Calu3 (cell line): ENCODE data around the gene UCK2. TPM values are rescaled to one million over a fixed set of nuclear protein-coding genes. Genes with fewer than 3 reads are reported as not detected.
A peak's percentile ranks its signal among the peaks of the same experiment; 100 is the strongest.

ENCODE experiments used
- BruUV-seq: library from RNA; stranded (reverse); fragments of 400-500 nt; replicated peaks from 2 replicates; lab custom pipeline; 2021; lab: Mats Ljungman, UMichigan
- CTCF ChIA-PET: fragments of 300-600 bp; sonication (Branson Sonifier 250); formaldehyde crosslinking; loops from one replicate; lab custom pipeline; 2022; ENCODE audit warnings: antibody characterized with exemption; lab: Charles Lee
- DNase-seq: peaks from one replicate; pipeline ENCODE4 v3.0.0; 2022
- H3K27ac Mint-ChIP-seq: one replicate; pipeline ENCODE4 v1.8.0; 2022; ENCODE audit warnings: mixed read lengths; ENCODE audit not compliant: unreplicated experiment
- H3K27me3 Mint-ChIP-seq: one replicate; pipeline ENCODE4 v1.8.0; 2022; ENCODE audit warnings: mixed read lengths; ENCODE audit not compliant: unreplicated experiment
- H3K36me3 Mint-ChIP-seq: one replicate; pipeline ENCODE4 v1.8.0; 2022; ENCODE audit warnings: mild to moderate bottlenecking, moderate library complexity, mixed read lengths; ENCODE audit not compliant: insufficient read depth, unreplicated experiment
- H3K4me1 Mint-ChIP-seq: one replicate; pipeline ENCODE4 v1.8.0; 2022; ENCODE audit warnings: mild to moderate bottlenecking, low read depth, mixed read lengths; ENCODE audit not compliant: unreplicated experiment
- H3K4me3 Mint-ChIP-seq: one replicate; pipeline ENCODE4 v1.8.0; 2022; ENCODE audit warnings: mild to moderate bottlenecking, low read depth, moderate library complexity, mixed read lengths; ENCODE audit not compliant: unreplicated experiment
- H3K9me3 Mint-ChIP-seq: one replicate; pipeline ENCODE4 v1.8.0; 2022; ENCODE audit warnings: low read depth, mixed read lengths; ENCODE audit not compliant: unreplicated experiment
- intact Hi-C: fragments of 100-400 bp; cut with micrococcal nuclease; formaldehyde crosslinking; loops from one replicate; pipeline ENCODE4 v1.10.0; 2022; ENCODE audit not compliant: unreplicated experiment
- total RNA-seq: library from RNA; stranded (reverse); gene quantifications from 2 replicates; pipeline ENCODE4 v1.2.3, GENCODE V29; 2022
- TF ChIP-seq, protein P1 (sequence below): fragments of 200-600 bp; IDR thresholded peaks from one replicate; pipeline ENCODE4 v1.8.0; 2022; ENCODE audit warnings: antibody characterized with exemption; ENCODE audit not compliant: unreplicated experiment

The UCK2 gene
- total RNA-seq, 1 experiment from 2014 or later: 109 TPM

DNA sequence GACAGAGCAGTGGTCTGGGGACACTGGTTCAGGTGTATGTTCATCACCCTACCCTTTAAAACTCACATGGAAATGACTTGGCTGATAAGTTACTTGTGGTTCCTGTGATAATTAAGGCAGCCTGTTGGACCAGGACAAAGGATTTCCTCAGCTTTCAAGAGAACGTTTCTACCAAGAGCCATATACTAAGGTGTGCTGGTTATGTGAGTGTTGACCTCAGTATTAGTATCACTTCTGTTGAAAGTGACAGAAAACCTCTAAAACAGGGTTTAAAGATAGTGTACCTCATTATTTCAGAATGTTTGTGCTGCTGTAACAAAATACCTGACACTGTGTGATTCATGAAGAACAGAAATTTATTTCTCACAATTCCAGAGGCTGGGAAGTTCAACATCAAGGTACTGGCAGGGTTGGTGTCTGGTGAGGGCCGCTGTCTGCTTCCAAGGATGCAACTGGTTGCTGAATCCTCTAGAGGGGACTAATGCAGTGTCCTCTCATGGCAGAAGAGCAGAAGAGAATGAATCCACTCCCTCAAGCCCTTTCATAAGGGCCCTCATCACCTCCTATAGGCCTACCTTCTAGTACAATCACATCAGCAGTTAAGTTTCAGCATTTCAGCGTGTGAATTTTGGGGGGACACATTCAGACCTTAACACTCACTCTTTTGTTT lies 54.9 kb downstream of the UCK2 start:
- Mint-ChIP-seq H3K27ac (no peak overlapping the region), H3K9me3 (no peaks in the 10 kb centered on the region), H3K36me3 (peaks cover 15% of the 10 kb centered on the region), H3K4me3 (no peak overlapping the region), H3K27me3 (no peaks in the 10 kb centered on the region), H3K4me1 (peaks cover 72% of the 10 kb centered on the region)
- intact Hi-C loops: no loop called here
- BruUV-seq: no TSS peak
- no peak for DNase-seq
- CTCF ChIA-PET: interaction anchor here (1.0 kb wide), 2 partner anchors 11 kb away, joined by 3 to 4 read pairs; no protein-coding TSS in a partner anchor
- TF ChIP-seq, protein P1, sequence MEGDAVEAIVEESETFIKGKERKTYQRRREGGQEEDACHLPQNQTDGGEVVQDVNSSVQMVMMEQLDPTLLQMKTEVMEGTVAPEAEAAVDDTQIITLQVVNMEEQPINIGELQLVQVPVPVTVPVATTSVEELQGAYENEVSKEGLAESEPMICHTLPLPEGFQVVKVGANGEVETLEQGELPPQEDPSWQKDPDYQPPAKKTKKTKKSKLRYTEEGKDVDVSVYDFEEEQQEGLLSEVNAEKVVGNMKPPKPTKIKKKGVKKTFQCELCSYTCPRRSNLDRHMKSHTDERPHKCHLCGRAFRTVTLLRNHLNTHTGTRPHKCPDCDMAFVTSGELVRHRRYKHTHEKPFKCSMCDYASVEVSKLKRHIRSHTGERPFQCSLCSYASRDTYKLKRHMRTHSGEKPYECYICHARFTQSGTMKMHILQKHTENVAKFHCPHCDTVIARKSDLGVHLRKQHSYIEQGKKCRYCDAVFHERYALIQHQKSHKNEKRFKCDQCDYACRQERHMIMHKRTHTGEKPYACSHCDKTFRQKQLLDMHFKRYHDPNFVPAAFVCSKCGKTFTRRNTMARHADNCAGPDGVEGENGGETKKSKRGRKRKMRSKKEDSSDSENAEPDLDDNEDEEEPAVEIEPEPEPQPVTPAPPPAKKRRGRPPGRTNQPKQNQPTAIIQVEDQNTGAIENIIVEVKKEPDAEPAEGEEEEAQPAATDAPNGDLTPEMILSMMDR: no peak

DNA sequence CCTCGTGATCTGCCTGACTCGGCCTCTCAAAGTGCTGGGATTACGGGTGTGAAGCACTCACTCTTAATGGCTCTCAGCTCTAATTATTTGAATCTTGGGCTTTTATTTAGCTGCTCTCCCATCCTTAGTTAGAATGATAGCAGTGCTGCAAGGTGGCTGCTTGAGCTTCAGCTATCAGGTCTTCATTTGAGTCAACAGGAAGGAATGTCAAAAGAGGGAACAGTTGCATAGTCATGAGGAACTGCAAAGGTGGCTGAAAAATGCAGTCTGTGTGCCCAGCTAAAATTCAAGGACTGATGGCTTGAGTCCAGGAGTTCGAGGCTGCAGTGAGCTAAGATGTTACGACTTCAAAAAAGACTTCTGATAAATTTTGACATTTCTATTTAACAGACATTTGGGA lies 55.6 kb downstream of the UCK2 start:
- intact Hi-C loops: no loop called here
- Mint-ChIP-seq H3K4me3 (no peak overlapping the region), H3K36me3 (peaks cover 15% of the 10 kb centered on the region), H3K9me3 (no peaks in the 10 kb centered on the region), H3K4me1 (peaks cover 78% of the 10 kb centered on the region), H3K27me3 (no peaks in the 10 kb centered on the region), H3K27ac (peak overlapping the region; percentile 50)
- TF ChIP-seq, protein P1: no peak
- BruUV-seq: no TSS peak
- no peak for DNase-seq
- CTCF ChIA-PET: interaction anchor here (1.0 kb wide), 1 partner anchor 11 kb away, joined by 4 read pairs; no protein-coding TSS in a partner anchor

DNA sequence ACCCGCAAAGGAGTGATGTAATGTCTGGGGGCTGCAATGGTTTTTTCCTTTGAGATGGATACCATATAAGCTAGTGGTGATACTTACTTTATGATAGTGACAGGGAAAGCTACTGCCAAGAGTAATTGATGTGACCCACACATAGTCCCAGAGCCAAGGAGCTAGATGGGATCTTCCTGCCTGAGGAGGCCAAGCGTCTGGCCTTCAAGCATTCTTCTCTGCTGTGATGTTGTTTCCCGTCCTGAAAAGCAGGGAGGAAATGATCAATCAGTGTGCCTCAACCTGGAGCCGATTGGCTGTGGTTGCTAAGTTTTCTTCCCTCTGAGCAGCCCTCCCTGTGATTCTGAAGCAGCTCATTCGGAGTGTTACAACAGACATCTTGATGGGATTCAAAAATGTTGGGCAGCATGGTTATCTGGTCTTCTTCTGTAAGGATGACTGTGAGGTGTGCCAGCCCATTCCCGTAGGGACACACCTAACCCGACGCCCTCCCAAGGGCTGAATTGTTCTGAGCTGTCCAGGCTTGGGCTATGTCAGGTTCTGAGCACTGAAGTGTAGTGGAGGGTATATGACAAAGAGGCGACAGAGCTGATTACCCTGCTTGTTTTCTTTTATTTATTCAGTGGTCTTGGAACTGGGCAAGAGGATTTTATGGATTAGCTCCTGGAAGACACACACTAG lies 56.7 kb downstream of the UCK2 start:
- peaks cover 15% of the 10 kb centered on the region for H3K36me3 Mint-ChIP-seq
- H3K27ac Mint-ChIP-seq: peak overlapping the region; percentile 31
- intact Hi-C loops: no loop called here
- no TSS peak for BruUV-seq
- peaks cover 84% of the 10 kb centered on the region for H3K4me1 Mint-ChIP-seq
- DNase-seq: no peak
- no peaks in the 10 kb centered on the region for H3K27me3 Mint-ChIP-seq
- CTCF ChIA-PET: interaction anchor here (0.8 to 1.5 kb wide), 3 partner anchors 9 to 55 kb away, joined by 4 to 6 read pairs (median 5); no protein-coding TSS in a partner anchor
- no peaks in the 10 kb centered on the region for H3K9me3 Mint-ChIP-seq
- no peak overlapping the region for H3K4me3 Mint-ChIP-seq
- TF ChIP-seq, protein P1: no peak

DNA sequence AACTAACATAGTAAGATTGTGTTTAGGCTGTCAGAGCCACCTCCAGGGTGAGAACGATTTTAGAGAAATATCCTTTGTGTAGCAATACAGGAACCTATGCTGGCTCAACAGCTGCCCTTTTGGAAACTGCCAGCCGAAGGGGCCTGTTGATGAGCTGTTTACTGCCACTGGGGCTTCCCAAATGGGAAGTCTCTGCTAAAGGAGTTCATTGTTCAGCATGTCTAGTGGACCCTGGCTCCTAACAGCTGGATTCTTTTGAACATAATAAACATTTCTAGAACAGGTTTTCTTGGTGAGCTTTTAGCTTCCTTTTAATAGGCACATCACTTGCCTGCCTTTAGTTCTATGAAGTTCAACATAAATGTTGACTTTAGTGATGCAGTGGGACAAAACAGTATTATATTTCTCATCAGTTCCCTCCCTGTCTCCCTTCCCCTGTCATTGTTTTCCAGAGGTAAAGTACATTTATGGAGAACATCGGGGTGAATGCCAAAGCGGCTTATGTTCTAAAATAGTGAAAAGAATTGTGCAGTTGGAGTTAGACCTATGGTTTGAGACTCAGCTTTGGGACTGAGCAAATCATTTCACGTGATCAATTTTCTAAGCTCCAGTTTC lies 57.4 kb downstream of the UCK2 start:
- no peaks in the 10 kb centered on the region for H3K9me3 Mint-ChIP-seq
- CTCF ChIA-PET: interaction anchor here (1.0 to 1.5 kb wide), 2 partner anchors 13 to 56 kb away, joined by 4 to 6 read pairs; no protein-coding TSS in a partner anchor

More for the DNA sequence above, 57.4 kb downstream of the UCK2 start:
- Mint-ChIP-seq H3K4me3 (no peak overlapping the region), H3K36me3 (peaks cover 15% of the 10 kb centered on the region), H3K4me1 (peaks cover 84% of the 10 kb centered on the region), H3K27ac (peak overlapping the region; percentile 31), H3K27me3 (no peaks in the 10 kb centered on the region)
- no TSS peak for BruUV-seq
- DNase-seq: no peak
- intact Hi-C loops: no loop called here
- TF ChIP-seq, protein P1: no peak
